ENCODE data around the gene EREG. TPM values are rescaled to one million over a fixed set of nuclear protein-coding genes. Genes with fewer than 3 reads are reported as not detected.

EREG gene
- polyA plus RNA-seq, 3 donors from 2014 or later, result not detected

DNA sequence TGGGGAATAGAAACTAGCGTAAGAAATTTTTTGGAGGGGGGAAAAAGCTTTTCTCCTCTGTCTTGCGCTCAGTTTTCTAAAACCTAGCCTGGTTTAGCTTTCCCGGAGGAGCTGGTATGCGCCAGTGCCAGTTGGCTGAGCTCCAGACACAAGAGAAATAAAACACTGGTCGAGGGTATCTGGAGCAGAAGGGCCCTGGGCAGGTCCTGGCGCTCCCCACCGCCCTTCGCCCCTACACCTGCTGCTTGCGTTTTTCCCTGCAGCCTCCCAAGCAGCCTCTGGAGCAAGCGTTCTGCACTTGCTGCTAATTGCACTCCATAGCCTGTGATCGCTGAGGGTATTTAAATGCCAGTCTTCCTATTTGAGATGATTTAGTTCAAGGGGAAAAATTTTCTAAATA lies 816 bp downstream of the EREG start:
- H3K9me3 Mint-ChIP-seq, result no peaks in the 10 kb centered on the region
- H3K27me3 Mint-ChIP-seq (ENCODE audit: low read depth in 3 of 3), result peaks cover 14 to 23% (median 16%) of the 10 kb centered on the region in 3 donors
- no peak overlapping the region for H3K27ac Mint-ChIP-seq
- no peak for DNase-seq
- no peaks in the 10 kb centered on the region for H3K36me3 Mint-ChIP-seq
- no peak overlapping the region for H3K4me3 Mint-ChIP-seq
- H3K4me1 Mint-ChIP-seq, result peaks cover 14 to 18% of the 10 kb centered on the region in 2 donors

DNA sequence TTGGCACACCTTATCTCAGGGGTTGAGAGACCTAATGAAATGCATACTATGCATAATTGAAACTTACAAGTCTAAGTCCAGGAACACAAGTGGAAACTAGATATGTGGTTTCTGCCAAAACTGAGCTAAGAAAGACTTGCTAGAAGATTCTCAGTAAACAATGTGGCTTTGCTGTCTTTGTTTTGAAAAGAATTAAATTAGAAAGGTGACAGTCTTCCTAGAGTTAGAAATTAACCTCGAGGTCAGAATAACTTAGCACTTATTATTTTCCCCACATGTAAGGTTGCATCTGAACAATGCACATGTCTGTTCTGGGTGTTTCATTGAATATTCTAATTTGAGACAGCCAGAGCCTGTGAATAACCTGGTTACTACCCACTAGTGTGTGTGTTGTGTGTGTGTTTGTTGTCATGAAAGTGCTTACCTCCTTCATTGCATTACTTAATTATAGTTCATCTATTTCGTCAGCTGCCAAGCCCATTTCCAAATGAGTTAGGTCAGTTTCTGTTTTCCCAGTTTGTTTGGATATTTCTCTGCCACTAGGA lies 1.5 kb downstream of the EREG start:
- DNase-seq, result no peak
- H3K27me3 Mint-ChIP-seq (ENCODE audit: low read depth in 3 of 3), result peaks cover 12 to 26% (median 16%) of the 10 kb centered on the region in 3 donors
- peaks cover 14 to 18% of the 10 kb centered on the region in 2 donors for H3K4me1 Mint-ChIP-seq
- no peak overlapping the region for H3K27ac Mint-ChIP-seq
- H3K9me3 Mint-ChIP-seq, result no peaks in the 10 kb centered on the region
- no peak overlapping the region for H3K4me3 Mint-ChIP-seq
- no peaks in the 10 kb centered on the region for H3K36me3 Mint-ChIP-seq

DNA sequence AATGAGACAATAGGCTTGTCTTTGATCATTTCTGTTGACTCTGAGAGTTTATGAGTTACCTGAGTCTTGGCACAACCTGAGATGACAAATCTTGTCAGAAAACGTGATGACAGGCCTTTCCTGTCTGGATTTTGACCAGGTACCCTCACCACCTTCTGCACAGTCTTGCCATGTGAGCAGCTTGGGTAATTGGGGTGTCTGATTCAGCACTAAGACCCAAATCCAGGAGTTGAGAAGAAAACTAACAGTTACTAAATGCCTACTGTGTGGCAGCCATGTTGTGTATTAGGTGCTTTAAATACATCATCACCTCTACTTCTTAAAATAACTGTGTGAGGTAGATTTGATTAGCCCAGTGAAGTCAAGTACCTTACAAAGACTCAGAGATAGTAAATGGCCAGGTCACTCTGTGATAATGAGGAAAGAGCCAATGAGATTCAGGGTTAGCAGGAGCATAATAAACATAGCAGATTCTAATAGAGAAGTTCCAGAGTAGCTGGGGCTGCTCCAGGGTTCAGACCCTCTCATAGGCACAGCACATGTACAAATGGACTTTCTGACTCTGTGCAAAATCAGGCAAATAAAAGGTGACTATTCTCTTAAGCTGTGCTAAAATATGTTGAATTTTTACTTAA lies 2.8 kb downstream of the EREG start:
- H3K27me3 Mint-ChIP-seq (ENCODE audit: low read depth in 3 of 3), result peaks cover 10 to 23% (median 17%) of the 10 kb centered on the region in 3 donors
- H3K27ac Mint-ChIP-seq, result no peak overlapping the region
- H3K4me3 Mint-ChIP-seq, result no peak overlapping the region
- H3K9me3 Mint-ChIP-seq, result no peaks in the 10 kb centered on the region
- no peaks in the 10 kb centered on the region for H3K36me3 Mint-ChIP-seq
- peaks cover 14 to 18% of the 10 kb centered on the region in 2 donors for H3K4me1 Mint-ChIP-seq
- no peak for DNase-seq

DNA sequence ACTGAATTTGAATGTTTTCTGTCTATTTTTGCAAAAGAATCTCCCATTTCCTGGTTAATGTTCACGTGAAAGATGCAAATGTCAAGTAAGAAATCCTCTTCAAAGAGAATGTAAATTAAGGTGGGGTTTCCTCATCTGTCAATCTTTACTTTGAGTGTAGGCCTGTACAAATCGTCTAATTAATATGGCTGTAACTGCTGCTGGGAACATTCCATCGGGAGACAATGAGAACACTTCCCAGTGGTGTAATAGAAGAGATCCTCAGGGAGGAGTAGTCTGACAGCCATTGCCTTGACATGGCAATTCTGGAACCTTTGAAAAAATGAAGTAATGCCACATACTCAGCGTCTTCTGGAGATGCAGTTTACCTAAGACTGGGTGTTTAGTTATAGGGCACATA lies 3.7 kb downstream of the EREG start:
- no peak for DNase-seq
- peaks cover 14 to 18% of the 10 kb centered on the region in 2 donors for H3K4me1 Mint-ChIP-seq
- no peak overlapping the region for H3K4me3 Mint-ChIP-seq
- no peaks in the 10 kb centered on the region for H3K36me3 Mint-ChIP-seq
- H3K27me3 Mint-ChIP-seq (ENCODE audit: low read depth in 3 of 3), result peaks cover 9 to 21% (median 15%) of the 10 kb centered on the region in 3 donors
- H3K27ac Mint-ChIP-seq, result no peak overlapping the region
- H3K9me3 Mint-ChIP-seq, result no peaks in the 10 kb centered on the region

DNA sequence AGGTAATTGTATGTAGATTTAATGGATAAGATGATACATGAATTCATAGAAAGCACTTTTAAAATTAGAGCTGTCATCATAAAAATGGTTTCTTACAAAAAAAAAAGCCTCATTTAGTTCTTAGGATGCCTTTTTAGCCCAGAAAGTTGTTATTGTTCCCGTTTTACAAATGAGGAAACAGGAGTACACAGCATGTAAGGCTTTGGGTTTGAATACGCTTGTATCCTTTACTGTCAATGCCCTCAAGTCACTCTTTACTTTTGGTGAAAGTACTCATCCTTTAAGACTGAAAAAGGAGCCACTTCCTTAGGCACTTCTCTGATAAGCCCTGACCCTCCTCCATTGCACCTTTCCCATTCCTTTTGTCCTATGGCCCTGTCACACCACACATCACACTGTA lies 4.9 kb downstream of the EREG start:
- H3K9me3 Mint-ChIP-seq, result no peaks in the 10 kb centered on the region
- peaks cover 6 to 16% (median 9%) of the 10 kb centered on the region in 3 donors for H3K27me3 Mint-ChIP-seq (ENCODE audit: low read depth in 3 of 3)
- no peak for DNase-seq
- no peaks in the 10 kb centered on the region for H3K36me3 Mint-ChIP-seq
- no peak overlapping the region for H3K4me3 Mint-ChIP-seq
- H3K27ac Mint-ChIP-seq, result no peak overlapping the region
- H3K4me1 Mint-ChIP-seq, result peaks cover 5 to 7% of the 10 kb centered on the region in 2 donors

DNA sequence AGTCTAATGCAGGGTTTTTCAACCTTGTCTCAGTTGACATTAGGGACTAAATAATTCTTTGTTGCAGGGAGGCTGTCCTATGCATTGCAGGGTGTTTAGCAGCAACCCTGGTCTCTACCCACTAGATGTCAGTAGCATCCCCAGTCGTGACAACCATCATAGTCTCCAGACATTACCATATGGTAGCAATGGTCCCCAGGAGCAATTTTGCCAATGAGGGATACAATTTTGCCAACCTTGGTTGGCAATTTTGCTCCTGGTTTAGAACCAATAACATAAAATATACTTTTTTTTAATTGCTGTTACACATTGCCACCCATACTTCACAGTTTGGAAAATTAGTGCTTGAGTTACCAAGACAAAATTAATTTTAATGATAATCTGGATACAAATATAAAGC lies 6.0 kb downstream of the EREG start:
- no peak overlapping the region for H3K27ac Mint-ChIP-seq

DNA sequence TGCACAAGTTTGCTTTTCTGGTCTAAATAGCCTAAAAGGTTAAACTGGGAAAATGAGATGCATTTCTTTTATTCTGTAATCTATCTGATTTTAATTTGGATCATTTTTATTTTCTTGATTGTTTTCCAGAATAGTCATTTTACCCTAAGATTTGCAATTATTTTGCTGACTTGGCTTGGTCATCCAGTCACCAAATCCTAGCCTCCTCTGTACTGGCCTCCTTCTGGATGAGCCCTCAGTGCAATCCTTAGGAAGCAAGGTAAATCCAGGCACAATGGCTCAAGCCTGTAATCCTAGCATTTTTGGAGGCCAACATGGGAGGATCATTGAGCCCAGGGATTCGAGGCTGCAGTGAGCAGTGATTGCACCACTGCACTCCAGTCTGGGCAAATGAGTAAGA lies 9.2 kb downstream of the EREG start:
- Mint-ChIP-seq H3K4me3 (no peak overlapping the region), H3K4me1 (no peaks in the 10 kb centered on the region), H3K27ac (no peak overlapping the region), H3K36me3 (no peaks in the 10 kb centered on the region), H3K9me3 (no peaks in the 10 kb centered on the region), H3K27me3 (ENCODE audit: low read depth in 3 of 3) (peaks cover 0 to 5% (median 3%) of the 10 kb centered on the region in 3 donors)
- no peak for DNase-seq

More for the DNA sequence above, 6.0 kb downstream of the EREG start:
- Mint-ChIP-seq H3K9me3 (no peaks in the 10 kb centered on the region), H3K27me3 (ENCODE audit: low read depth in 3 of 3) (peaks cover under 1 to 13% (median 3%) of the 10 kb centered on the region in 3 donors), H3K36me3 (no peaks in the 10 kb centered on the region), H3K4me1 (no peaks in the 10 kb centered on the region), H3K4me3 (no peak overlapping the region)
- peak; percentile 10 to 22 (median 22) for DNase-seq

DNA sequence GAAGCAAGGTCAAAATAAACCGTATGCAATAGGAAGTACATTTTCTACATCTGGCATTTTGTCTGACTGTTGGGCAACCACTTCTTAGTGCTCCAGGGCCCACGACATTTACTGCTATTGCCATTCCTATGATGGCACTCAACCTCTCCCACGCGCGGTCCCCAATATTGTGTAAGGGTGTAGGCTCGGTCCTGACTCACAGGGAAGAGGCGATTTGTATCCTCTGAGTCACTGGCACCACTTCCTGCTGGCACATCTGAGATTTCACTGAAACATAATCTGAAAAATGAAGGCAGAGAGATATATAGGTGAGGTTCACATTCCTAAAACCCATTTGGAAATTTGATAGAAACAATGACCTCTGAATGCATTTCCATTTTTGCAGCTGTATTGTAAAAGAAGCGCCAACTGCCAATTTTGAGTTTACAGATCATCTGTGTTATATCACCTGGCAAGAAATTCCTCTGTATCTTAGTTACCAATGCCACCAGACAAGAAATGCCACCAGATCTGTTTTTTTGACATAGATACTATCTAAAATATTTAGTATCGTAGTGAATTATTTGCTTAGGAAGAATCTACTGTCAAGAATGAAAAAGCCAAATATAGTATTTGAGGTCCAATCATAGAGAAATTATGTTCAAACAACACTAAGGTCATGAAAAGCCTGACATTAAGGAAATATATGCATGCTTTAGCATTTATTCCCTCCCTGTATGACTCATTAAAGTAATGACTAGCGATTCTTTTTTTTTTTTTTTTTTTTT lies 9.8 kb downstream of the EREG start:
- no peaks in the 10 kb centered on the region for H3K9me3 Mint-ChIP-seq
- H3K4me1 Mint-ChIP-seq, result no peaks in the 10 kb centered on the region
- no peak overlapping the region for H3K4me3 Mint-ChIP-seq
- H3K36me3 Mint-ChIP-seq, result no peaks in the 10 kb centered on the region
- H3K27ac Mint-ChIP-seq, result no peak overlapping the region
- peaks cover 0 to 5% (median 3%) of the 10 kb centered on the region in 3 donors for H3K27me3 Mint-ChIP-seq (ENCODE audit: low read depth in 3 of 3)
- no peak for DNase-seq

DNA sequence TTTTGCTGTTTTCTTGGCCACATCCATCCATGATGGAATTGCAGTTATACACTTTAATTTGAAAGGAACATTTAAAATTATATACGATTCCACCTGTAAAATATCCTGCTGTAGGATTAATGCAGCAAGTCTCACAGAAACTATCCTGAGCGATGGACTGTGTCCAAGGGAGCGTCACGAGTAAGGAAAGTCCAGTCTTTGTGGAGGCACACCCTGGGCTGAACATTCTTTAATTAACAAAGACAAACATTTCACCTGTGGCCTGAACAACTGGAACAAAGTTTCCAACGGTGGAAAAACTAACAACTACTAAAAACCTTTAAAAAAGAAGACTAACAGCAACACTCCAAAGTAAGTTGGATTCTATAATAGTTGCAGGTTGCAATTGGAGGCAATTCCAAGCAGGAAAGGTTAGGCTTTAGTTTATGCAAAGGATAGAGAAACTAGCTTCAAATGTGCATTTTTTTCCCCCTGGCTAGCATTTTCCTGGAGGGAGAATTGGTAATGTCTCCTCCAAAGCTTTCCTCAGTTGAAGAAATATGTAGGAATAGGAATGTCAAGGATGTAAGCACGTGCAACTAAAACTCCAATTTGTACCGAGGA lies 11.0 kb downstream of the EREG start:
- Mint-ChIP-seq H3K4me1 (no peaks in the 10 kb centered on the region), H3K27ac (no peak overlapping the region), H3K4me3 (no peak overlapping the region), H3K9me3 (no peaks in the 10 kb centered on the region), H3K27me3 (ENCODE audit: low read depth in 3 of 3) (peaks cover 0 to 5% (median 2%) of the 10 kb centered on the region in 3 donors), H3K36me3 (no peaks in the 10 kb centered on the region)
- no peak for DNase-seq

DNA sequence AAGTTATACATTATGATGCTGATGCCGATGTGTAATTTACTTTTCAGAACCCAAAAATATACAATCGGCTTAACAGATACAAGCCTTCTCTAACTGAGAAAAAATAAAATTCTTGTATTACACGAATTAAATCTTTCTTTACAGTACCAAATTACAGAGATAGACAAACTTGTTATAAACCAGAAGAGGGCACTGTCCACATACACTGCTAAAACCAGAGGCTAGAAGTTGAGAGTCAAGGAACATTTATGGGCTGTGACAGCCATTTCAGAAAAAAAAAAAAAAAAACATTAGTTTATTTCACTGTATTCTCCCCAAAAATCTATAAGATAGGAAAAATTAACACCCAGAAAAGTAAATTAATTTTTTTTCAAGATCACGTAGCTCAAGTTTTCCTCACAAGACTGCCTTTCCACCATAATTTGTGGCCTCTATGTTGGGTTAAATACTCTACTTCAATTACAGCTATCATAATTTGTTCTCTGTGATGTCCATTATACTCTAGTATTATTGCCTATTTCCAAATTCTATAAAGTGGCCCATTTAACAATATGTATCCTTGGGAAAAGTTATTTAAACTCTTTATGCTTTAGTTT lies 12.0 kb downstream of the EREG start:
- no peaks in the 10 kb centered on the region for H3K36me3 Mint-ChIP-seq
- peaks cover 0 to 3% (median 0%) of the 10 kb centered on the region in 3 donors for H3K27me3 Mint-ChIP-seq (ENCODE audit: low read depth in 3 of 3)
- no peak overlapping the region for H3K27ac Mint-ChIP-seq
- no peaks in the 10 kb centered on the region for H3K4me1 Mint-ChIP-seq
- H3K4me3 Mint-ChIP-seq, result no peak overlapping the region
- no peaks in the 10 kb centered on the region for H3K9me3 Mint-ChIP-seq
- peak; percentile 31 to 38 (median 37) for DNase-seq

DNA sequence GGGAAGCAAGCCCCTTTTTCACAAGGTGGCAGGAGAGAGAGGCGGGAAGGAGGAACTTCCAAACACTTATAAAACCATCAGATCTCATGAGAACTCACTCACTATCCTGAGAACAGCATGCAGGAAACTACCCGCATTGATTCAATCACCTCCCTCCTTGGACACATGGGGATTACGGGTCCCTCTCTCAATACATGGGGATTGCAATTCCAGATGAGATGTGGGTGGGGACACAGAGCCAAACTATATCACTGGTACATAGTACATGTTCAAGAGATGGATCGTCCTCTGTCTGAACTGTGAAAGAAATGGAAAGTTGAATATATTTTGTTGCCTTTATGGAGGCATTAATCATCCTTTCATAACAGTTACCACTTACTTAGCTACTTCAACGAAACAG lies 12.8 kb downstream of the EREG start:
- H3K27me3 Mint-ChIP-seq (ENCODE audit: low read depth in 3 of 3), result peaks cover 0 to 3% (median 0%) of the 10 kb centered on the region in 3 donors
- H3K27ac Mint-ChIP-seq, result no peak overlapping the region
- no peaks in the 10 kb centered on the region for H3K36me3 Mint-ChIP-seq
- H3K9me3 Mint-ChIP-seq, result no peaks in the 10 kb centered on the region
- H3K4me3 Mint-ChIP-seq, result no peak overlapping the region
- DNase-seq, result no peak
- H3K4me1 Mint-ChIP-seq, result no peaks in the 10 kb centered on the region

DNA sequence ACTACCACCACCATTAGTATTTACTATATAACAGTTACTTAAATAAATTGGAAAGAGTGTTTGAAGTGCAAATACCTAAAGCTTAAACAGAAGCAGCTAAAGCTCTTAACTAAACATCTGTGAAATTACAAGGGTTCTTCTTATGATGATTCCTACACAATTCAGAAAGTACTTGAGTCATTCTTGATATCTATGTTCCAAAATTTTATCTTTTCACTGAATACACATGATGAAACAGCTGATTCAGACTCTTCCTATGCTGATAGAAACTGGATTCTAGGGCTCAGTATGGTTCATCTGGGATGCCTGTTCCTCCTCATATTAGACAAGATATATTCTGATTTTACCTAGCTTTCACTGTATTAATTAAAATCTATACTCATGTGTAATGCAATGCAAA lies 13.6 kb downstream of the EREG start:
- H3K4me1 Mint-ChIP-seq, result no peaks in the 10 kb centered on the region
- no peaks in the 10 kb centered on the region for H3K36me3 Mint-ChIP-seq
- no peak overlapping the region for H3K27ac Mint-ChIP-seq
- no peak overlapping the region for H3K4me3 Mint-ChIP-seq
- DNase-seq, result no peak
- H3K27me3 Mint-ChIP-seq (ENCODE audit: low read depth in 3 of 3), result peaks cover 0 to 3% (median 0%) of the 10 kb centered on the region in 3 donors
- H3K9me3 Mint-ChIP-seq, result no peaks in the 10 kb centered on the region

DNA sequence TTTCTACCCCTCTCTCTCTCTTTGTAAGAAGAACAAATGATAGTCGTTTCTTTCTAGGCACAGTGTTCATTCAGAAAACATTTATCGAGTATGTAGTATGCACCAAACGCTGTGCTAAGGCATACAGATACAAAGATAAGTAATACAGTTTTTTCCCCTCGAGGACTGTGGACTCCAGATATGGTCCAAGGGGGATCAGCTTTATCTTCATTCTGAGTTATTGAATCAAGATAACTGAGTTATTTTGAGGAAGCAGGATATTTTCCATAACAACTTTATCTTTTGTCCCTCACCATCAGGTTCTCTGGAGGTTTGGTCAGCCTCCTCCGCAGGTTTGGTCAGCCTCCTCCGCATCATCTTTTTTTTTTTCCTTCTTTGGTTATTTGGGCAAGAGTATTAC lies 15.0 kb downstream of the EREG start:
- Mint-ChIP-seq H3K27ac (no peak overlapping the region), H3K9me3 (no peaks in the 10 kb centered on the region), H3K4me3 (no peak overlapping the region), H3K36me3 (no peaks in the 10 kb centered on the region), H3K27me3 (ENCODE audit: low read depth in 3 of 3) (peaks cover 0 to 3% (median 2%) of the 10 kb centered on the region in 3 donors), H3K4me1 (no peaks in the 10 kb centered on the region)
- DNase-seq, result no peak

DNA sequence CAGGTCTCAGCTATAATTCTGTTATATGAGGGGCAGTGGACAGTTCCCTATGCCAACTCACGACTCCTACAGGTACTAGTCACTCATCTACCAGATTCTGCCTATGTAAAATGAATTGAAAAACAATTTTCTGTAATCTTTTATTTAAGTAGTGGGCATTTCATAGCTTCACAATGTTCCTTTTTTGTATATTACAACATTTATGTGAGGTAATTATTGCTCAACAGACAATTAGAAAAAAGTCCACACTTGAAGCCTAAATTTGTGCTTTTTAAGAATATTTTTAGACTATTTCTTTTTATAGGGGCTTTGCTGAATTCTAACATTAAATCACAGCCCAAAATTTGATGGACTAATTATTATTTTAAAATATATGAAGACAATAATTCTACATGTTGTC lies 20.4 kb downstream of the EREG start:
- Mint-ChIP-seq H3K27me3 (ENCODE audit: low read depth in 3 of 3) (peaks cover 0 to 3% (median 2%) of the 10 kb centered on the region in 3 donors), H3K4me1 (no peaks in the 10 kb centered on the region), H3K4me3 (no peak overlapping the region), H3K9me3 (no peaks in the 10 kb centered on the region), H3K27ac (no peak overlapping the region), H3K36me3 (no peaks in the 10 kb centered on the region)
- DNase-seq, result no peak
